HG03460 (cell line): ENCODE measurements around the gene CCDC157.

Source experiments
- ATAC-seq: cut with Tn5 transposase; IDR thresholded peaks from one replicate; pipeline ENCODE4 v1.9.1; 2021; ENCODE audit not compliant: unreplicated experiment

Gene CCDC157

GRCh38 chr22:30356449-30357235, at the start of gene CCDC157, which contains the start of gene SF3A1:
Gene CCDC157, plus strand, starts transcription at chr22:30357007. Its CDS starts 8,994 bp downstream, at chr22:30366001.
Gene SF3A1, minus strand, starts transcription at chr22:30356894. Its CDS starts 102 bp downstream, at chr22:30356792.
- peak; percentile 84 for ATAC-seq

GRCh38 chr22:30307041-30307574, 49.7 kb upstream of the CCDC157 start:
- ATAC-seq, result no peak

- ATAC-seq, result no peak
Measured at GRCh38 chr22:30308093-30308492, 48.7 kb upstream of the CCDC157 start.

- peak; percentile 34 for ATAC-seq
Measured at GRCh38 chr22:30308518-30309230, 48.1 kb upstream of the CCDC157 start.

GRCh38 chr22:30309951-30310741, 46.7 kb upstream of the CCDC157 start:
- ATAC-seq, result no peak

- ATAC-seq, result no peak
Measured at GRCh38 chr22:30310881-30311771, 45.7 kb upstream of the CCDC157 start.

- no peak for ATAC-seq
Measured at GRCh38 chr22:30312053-30312452, 44.8 kb upstream of the CCDC157 start.

GRCh38 chr22:30313527-30314363, 43.1 kb upstream of the CCDC157 start:
- no peak for ATAC-seq

- no peak for ATAC-seq
Measured at GRCh38 chr22:30314915-30315314, 41.9 kb upstream of the CCDC157 start.

GRCh38 chr22:30315962-30316576, 40.7 kb upstream of the CCDC157 start:
- no peak for ATAC-seq

- no peak for ATAC-seq
Measured at GRCh38 chr22:30317778-30318177, 39.0 kb upstream of the CCDC157 start.

- no peak for ATAC-seq
Measured at GRCh38 chr22:30318799-30319419, 37.9 kb upstream of the CCDC157 start.

- no peak for ATAC-seq
Measured at GRCh38 chr22:30320021-30320556, 36.7 kb upstream of the CCDC157 start.

GRCh38 chr22:30321461-30321860, 35.3 kb upstream of the CCDC157 start:
- no peak for ATAC-seq

- ATAC-seq, result no peak
Measured at GRCh38 chr22:30323246-30323645, 33.6 kb upstream of the CCDC157 start.

- ATAC-seq, result no peak
Measured at GRCh38 chr22:30324014-30324730, 32.6 kb upstream of the CCDC157 start.

- ATAC-seq, result no peak
Measured at GRCh38 chr22:30325065-30325720, 31.6 kb upstream of the CCDC157 start.
